ENCODE measurements around the gene SMCR8. TPM values are rescaled to one million over a fixed set of nuclear protein-coding genes. Genes with fewer than 3 reads are reported as not detected.

SMCR8 gene
- total RNA-seq, 1 donor from 2014 or later, result 17.7 TPM

- Mint-ChIP-seq H3K4me3 (ENCODE audit: low read depth) (no peak overlapping the region), H3K36me3 (ENCODE audit: insufficient read depth) (peaks cover 32% of the 10 kb centered on the region), H3K27me3 (no peaks in the 10 kb centered on the region), H3K4me1 (ENCODE audit: low read depth) (no peaks in the 10 kb centered on the region), H3K9me3 (ENCODE audit: low read depth) (peaks cover 4% of the 10 kb centered on the region), H3K27ac (no peak overlapping the region)
- no peak for DNase-seq (ENCODE audit: low spot score, unreplicated experiment)
- TF ChIP-seq CTCF (IDR thresholded peaks at IDR 0.05; ENCODE audit: unreplicated experiment), result no peak
Observed at GRCh38 chr17:18344021-18344420, 28.9 kb downstream of the SMCR8 start.

DNA sequence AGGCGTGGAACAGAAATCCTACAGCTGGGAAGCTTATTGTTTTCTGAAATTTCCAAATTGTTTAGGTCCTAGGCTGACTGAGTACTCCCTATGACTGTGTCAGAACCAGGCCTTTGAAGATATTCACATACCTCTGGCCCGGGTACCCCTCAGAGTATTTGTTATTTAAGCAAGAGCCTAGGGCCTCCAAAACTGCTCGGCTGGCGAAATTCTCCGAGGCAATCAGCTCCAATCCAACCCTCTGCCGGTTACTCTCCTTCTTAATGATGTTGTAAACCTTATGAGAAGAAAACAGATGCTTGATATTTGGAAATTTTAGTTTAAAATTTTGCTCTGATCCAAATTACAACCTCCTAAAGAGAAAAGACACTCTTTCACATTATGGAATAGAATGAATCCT lies 38.4 kb downstream of the SMCR8 start:
- H3K9me3 Mint-ChIP-seq (ENCODE audit: low read depth), result no peaks in the 10 kb centered on the region
- no peak for DNase-seq (ENCODE audit: low spot score, unreplicated experiment)
- H3K27ac Mint-ChIP-seq, result no peak overlapping the region
- no peaks in the 10 kb centered on the region for H3K4me1 Mint-ChIP-seq (ENCODE audit: low read depth)
- TF ChIP-seq CTCF (IDR thresholded peaks at IDR 0.05; ENCODE audit: unreplicated experiment), result no peak
- H3K36me3 Mint-ChIP-seq (ENCODE audit: insufficient read depth), result peaks cover 10% of the 10 kb centered on the region
- H3K4me3 Mint-ChIP-seq (ENCODE audit: low read depth), result no peak overlapping the region
- no peaks in the 10 kb centered on the region for H3K27me3 Mint-ChIP-seq

GRCh38 chr17:18356624-18357023 lies 41.5 kb downstream of the SMCR8 start:
- Mint-ChIP-seq H3K9me3 (ENCODE audit: low read depth) (no peaks in the 10 kb centered on the region), H3K27me3 (no peaks in the 10 kb centered on the region), H3K4me3 (ENCODE audit: low read depth) (no peak overlapping the region), H3K4me1 (ENCODE audit: low read depth) (no peaks in the 10 kb centered on the region), H3K27ac (no peak overlapping the region), H3K36me3 (ENCODE audit: insufficient read depth) (peaks cover 10% of the 10 kb centered on the region)
- no peak for TF ChIP-seq CTCF (IDR thresholded peaks at IDR 0.05; ENCODE audit: unreplicated experiment)
- no peak for DNase-seq (ENCODE audit: low spot score, unreplicated experiment)

DNA sequence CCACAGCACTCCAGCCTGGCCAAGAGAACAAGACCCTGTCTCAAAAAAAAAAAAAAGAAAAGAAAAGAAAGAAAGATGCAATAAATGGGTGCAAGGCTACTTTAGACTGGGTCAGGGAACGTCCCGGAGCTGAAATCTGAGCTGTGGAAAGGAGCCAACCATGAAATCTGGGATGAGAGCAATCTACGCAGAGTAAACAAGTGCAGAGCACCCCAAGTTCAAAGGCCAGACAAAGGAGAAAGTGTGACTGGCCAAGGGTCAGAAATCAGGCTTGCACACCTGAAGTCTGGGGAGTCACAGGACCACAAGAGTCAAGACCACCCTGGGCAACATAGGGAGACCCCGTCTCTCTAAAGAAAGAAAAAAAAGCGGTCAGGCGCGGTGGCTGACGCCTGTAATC lies 45.4 kb downstream of the SMCR8 start:
- no peaks in the 10 kb centered on the region for H3K9me3 Mint-ChIP-seq (ENCODE audit: low read depth)
- no peak overlapping the region for H3K27ac Mint-ChIP-seq
- TF ChIP-seq CTCF (IDR thresholded peaks at IDR 0.05; ENCODE audit: unreplicated experiment), result no peak
- H3K4me3 Mint-ChIP-seq (ENCODE audit: low read depth), result no peak overlapping the region
- H3K36me3 Mint-ChIP-seq (ENCODE audit: insufficient read depth), result peaks cover 2% of the 10 kb centered on the region
- H3K4me1 Mint-ChIP-seq (ENCODE audit: low read depth), result peaks cover 7% of the 10 kb centered on the region
- no peaks in the 10 kb centered on the region for H3K27me3 Mint-ChIP-seq
- no peak for DNase-seq (ENCODE audit: low spot score, unreplicated experiment)

- no peak for TF ChIP-seq CTCF (IDR thresholded peaks at IDR 0.05; ENCODE audit: unreplicated experiment)
- Mint-ChIP-seq H3K4me3 (ENCODE audit: low read depth) (peak overlapping the region; percentile 82), H3K27ac (peak overlapping the region; percentile 91), H3K4me1 (ENCODE audit: low read depth) (peaks cover 7% of the 10 kb centered on the region), H3K27me3 (no peaks in the 10 kb centered on the region), H3K9me3 (ENCODE audit: low read depth) (no peaks in the 10 kb centered on the region), H3K36me3 (ENCODE audit: insufficient read depth) (no peaks in the 10 kb centered on the region)
- DNase-seq (ENCODE audit: low spot score, unreplicated experiment), result no peak
Observed at GRCh38 chr17:18361837-18362697, 47.0 kb downstream of the SMCR8 start.
